HepG2 (cell line): ENCODE measurements around the gene LILRB3. TPM values are rescaled to one million over a fixed set of nuclear protein-coding genes. Genes with fewer than 3 reads are reported as not detected.
A peak's percentile ranks its signal among the peaks of the same experiment; 100 is the strongest.

Experiments used
- ATF7 ChIP-seq, 2 experiments: fragments of 450-650 bp in 1 of 2; sonication (generic) in 1 of 2; formaldehyde crosslinking in 1 of 2; IDR thresholded peaks; 2 replicates each; pipeline versions ENCODE4 v1.4.0 to v1.6.1; 2016 to 2020; ENCODE audit warnings: antibody characterized with exemption in 1 of 2, mild to moderate bottlenecking in 1 of 2, missing genetic modification reagents in 1 of 2
- CREM ChIP-seq, 2 experiments: sonication (generic) in 1 of 2; formaldehyde crosslinking in 1 of 2; IDR thresholded peaks; 2 replicates each; pipeline versions ENCODE4 v1.4.0 to v1.6.1; 2016 to 2020; ENCODE audit warnings: antibody characterized with exemption in 1 of 2, mild to moderate bottlenecking in 1 of 2, missing genetic modification reagents in 1 of 2
- DZIP1 ChIP-seq: sonication (generic); formaldehyde crosslinking; IDR thresholded peaks from 2 replicates; pipeline ENCODE4 v1.5.0; 2020; ENCODE audit warnings: mild to moderate bottlenecking, missing genetic modification reagents
- FLYWCH1 ChIP-seq: sonication (generic); formaldehyde crosslinking; IDR thresholded peaks from 2 replicates; pipeline ENCODE4 v1.8.1; 2023; ENCODE audit warnings: mild to moderate bottlenecking, missing genetic modification reagents
- FOXC1 ChIP-seq: sonication (generic); formaldehyde crosslinking; IDR thresholded peaks from 2 replicates; pipeline ENCODE4 v1.8.0; 2022; ENCODE audit warnings: mild to moderate bottlenecking, missing genetic modification reagents, borderline replicate concordance
- GATAD2A ChIP-seq: IDR thresholded peaks from 2 replicates; pipeline ENCODE4 v1.6.1; 2016
- HMG20A ChIP-seq: IDR thresholded peaks from 2 replicates; pipeline ENCODE4 v1.6.1; 2016; ENCODE audit warnings: borderline replicate concordance
- MIXL1 ChIP-seq: IDR thresholded peaks from 2 replicates; pipeline ENCODE4 v1.6.1; 2016
- NRL ChIP-seq: sonication (generic); formaldehyde crosslinking; IDR thresholded peaks from 2 replicates; pipeline ENCODE4 v1.5.0; 2020; ENCODE audit warnings: missing genetic modification reagents, mild to moderate bottlenecking, moderate library complexity, borderline replicate concordance
- REL ChIP-seq: sonication (generic); formaldehyde crosslinking; conservative IDR thresholded peaks from 2 replicates; pipeline ENCODE4 v1.8.0; 2022; ENCODE audit warnings: mild to moderate bottlenecking, missing genetic modification reagents, moderate library complexity
- TAF1 ChIP-seq: sonication (generic); formaldehyde crosslinking; IDR thresholded peaks from 2 replicates; pipeline ENCODE4 v1.4.0; 2020; ENCODE audit warnings: missing genetic modification reagents
- TEAD3 ChIP-seq: optimal IDR thresholded peaks from 2 replicates; pipeline ENCODE3; 2016; ENCODE audit warnings: borderline replicate concordance
- U2AF2 ChIP-seq: fragments of 200-400 bp; formaldehyde crosslinking; IDR thresholded peaks from 2 replicates; pipeline ENCODE4 v1.6.1; 2017; ENCODE audit warnings: low read depth, mild to moderate bottlenecking, low read length
- ZBTB21 ChIP-seq: sonication (generic); formaldehyde crosslinking; IDR thresholded peaks from 2 replicates; pipeline ENCODE4 v1.4.0; 2020; ENCODE audit warnings: missing genetic modification reagents
- ZBTB7A ChIP-seq: sonication (generic); formaldehyde crosslinking; IDR thresholded peaks from 2 replicates; pipeline ENCODE4 v1.8.0; 2022; ENCODE audit warnings: mild to moderate bottlenecking, missing genetic modification reagents
- ZFP36 ChIP-seq: fragments of 150-350 bp; IDR thresholded peaks from 2 replicates; pipeline ENCODE4 v1.6.1; 2018; ENCODE audit warnings: borderline replicate concordance, low read length, low read depth; ENCODE audit not compliant: partially characterized antibody
- ZNF292 ChIP-seq: sonication (generic); formaldehyde crosslinking; IDR thresholded peaks from 2 replicates; pipeline ENCODE4 v1.8.1; 2022; ENCODE audit warnings: mild to moderate bottlenecking, low read depth, missing genetic modification reagents, borderline replicate concordance
- ZNF563 ChIP-seq: sonication (generic); formaldehyde crosslinking; IDR thresholded peaks from 2 replicates; pipeline ENCODE4 v1.8.0; 2022; ENCODE audit warnings: mild to moderate bottlenecking, moderate library complexity, missing genetic modification reagents
- ZNF737 ChIP-seq: sonication (generic); formaldehyde crosslinking; IDR thresholded peaks from 2 replicates; pipeline ENCODE4 v1.5.0; 2020; ENCODE audit warnings: missing genetic modification reagents, mild to moderate bottlenecking, borderline replicate concordance
- ZNF775 ChIP-seq: sonication (generic); formaldehyde crosslinking; IDR thresholded peaks from 2 replicates; pipeline ENCODE4 v1.4.0; 2020; ENCODE audit warnings: missing genetic modification reagents, mild to moderate bottlenecking, moderate library complexity, borderline replicate concordance
- ZSCAN22 ChIP-seq: sonication (generic); formaldehyde crosslinking; IDR thresholded peaks from 2 replicates; pipeline ENCODE4 v1.4.0; 2020; ENCODE audit warnings: mild to moderate bottlenecking, missing genetic modification reagents
- ZZZ3 ChIP-seq: sonication (generic); formaldehyde crosslinking; IDR thresholded peaks from 2 replicates; pipeline ENCODE4 v1.4.0; 2020; ENCODE audit warnings: missing genetic modification reagents, mild to moderate bottlenecking, borderline replicate concordance
- polyA plus RNA-seq, 8 experiments: library from polyadenylated mRNA; depleted of rRNA in 3 of 8; stranded (reverse) in 7 of 8; unstranded in 1 of 8; fragments of >200 nt; fragmentation: Illumina TruSeq in 4 of 8; extraction: Trizol in 4 of 8; gene quantifications; 2 replicates each; pipeline versions ENCODE4 v1.2.1 to v1.2.3, GENCODE V29; 2011 to 2016; ENCODE audit warnings: low read depth in 4 of 8, missing spikeins in 1 of 8, mixed read lengths in 1 of 8; ENCODE audit not compliant: insufficient read depth in 1 of 8
- total RNA-seq, 5 experiments: library from RNA; depleted of rRNA; stranded (reverse); fragments of >200 nt; fragmentation: Illumina TruSeq; extraction: Trizol; gene quantifications; 2 replicates each; pipeline ENCODE4 v1.2.3, GENCODE V29; 2016; ENCODE audit warnings: low read depth in 1 of 5
- TF ChIP-seq, protein P1 (sequence below): IDR thresholded peaks from 2 replicates; pipeline ENCODE4 v1.6.1; 2018; ENCODE audit warnings: missing genetic modification reagents, mild to moderate bottlenecking, missing compliant biosample characterization
- TF ChIP-seq, protein P2 (sequence below): sonication (generic); formaldehyde crosslinking; conservative IDR thresholded peaks from 2 replicates; pipeline ENCODE4 v1.8.0; 2022; ENCODE audit warnings: low read depth, missing genetic modification reagents
- TF ChIP-seq, protein P3 (sequence below): IDR thresholded peaks from 2 replicates; pipeline ENCODE4 v1.6.1; 2012; ENCODE audit warnings: inconsistent platforms

Gene LILRB3
- total and polyA plus RNA-seq, 2 of the 13 experiments (the other 11 are each of a cell fraction or from before 2014, with no cell fraction given) = 0.22 TPM; not detected in 1

- TF ChIP-seq, protein P1, sequence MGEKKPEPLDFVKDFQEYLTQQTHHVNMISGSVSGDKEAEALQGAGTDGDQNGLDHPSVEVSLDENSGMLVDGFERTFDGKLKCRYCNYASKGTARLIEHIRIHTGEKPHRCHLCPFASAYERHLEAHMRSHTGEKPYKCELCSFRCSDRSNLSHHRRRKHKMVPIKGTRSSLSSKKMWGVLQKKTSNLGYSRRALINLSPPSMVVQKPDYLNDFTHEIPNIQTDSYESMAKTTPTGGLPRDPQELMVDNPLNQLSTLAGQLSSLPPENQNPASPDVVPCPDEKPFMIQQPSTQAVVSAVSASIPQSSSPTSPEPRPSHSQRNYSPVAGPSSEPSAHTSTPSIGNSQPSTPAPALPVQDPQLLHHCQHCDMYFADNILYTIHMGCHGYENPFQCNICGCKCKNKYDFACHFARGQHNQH (CRISPR knock-in tag) = no peak
- TF ChIP-seq ZNF563 = no peak
- no peak for TF ChIP-seq GATAD2A (CRISPR knock-in tag)
- TF ChIP-seq ZNF737 = no peak
- TF ChIP-seq ZFP36 = no peak
- TF ChIP-seq REL = peak; percentile 66; the same call in 1 of the 2 replicates
- no peak for TF ChIP-seq ZZZ3
- TF ChIP-seq, protein P2, sequence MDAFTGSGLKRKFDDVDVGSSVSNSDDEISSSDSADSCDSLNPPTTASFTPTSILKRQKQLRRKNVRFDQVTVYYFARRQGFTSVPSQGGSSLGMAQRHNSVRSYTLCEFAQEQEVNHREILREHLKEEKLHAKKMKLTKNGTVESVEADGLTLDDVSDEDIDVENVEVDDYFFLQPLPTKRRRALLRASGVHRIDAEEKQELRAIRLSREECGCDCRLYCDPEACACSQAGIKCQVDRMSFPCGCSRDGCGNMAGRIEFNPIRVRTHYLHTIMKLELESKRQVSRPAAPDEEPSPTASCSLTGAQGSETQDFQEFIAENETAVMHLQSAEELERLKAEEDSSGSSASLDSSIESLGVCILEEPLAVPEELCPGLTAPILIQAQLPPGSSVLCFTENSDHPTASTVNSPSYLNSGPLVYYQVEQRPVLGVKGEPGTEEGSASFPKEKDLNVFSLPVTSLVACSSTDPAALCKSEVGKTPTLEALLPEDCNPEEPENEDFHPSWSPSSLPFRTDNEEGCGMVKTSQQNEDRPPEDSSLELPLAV (CRISPR knock-in tag) = no peak
- TF ChIP-seq, protein P3, sequence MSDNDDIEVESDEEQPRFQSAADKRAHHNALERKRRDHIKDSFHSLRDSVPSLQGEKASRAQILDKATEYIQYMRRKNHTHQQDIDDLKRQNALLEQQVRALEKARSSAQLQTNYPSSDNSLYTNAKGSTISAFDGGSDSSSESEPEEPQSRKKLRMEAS = no peak; the same call in 1 of the 2 replicates
- TF ChIP-seq U2AF2 = no peak
- no peak for TF ChIP-seq ZBTB7A (CRISPR knock-in tag)
- 0 out of 2 replicates have a peak, but pooled peaks have one; percentile 24 for TF ChIP-seq ZSCAN22 (CRISPR knock-in tag)
- TF ChIP-seq ZBTB21 = no peak
- no peak for TF ChIP-seq DZIP1 (CRISPR knock-in tag)
- TF ChIP-seq ATF7 (IDR thresholded peaks at IDR 0.05) = no peak
- TF ChIP-seq ATF7 (CRISPR knock-in tag; IDR thresholded peaks at IDR 0.05) = no peak
- peak; percentile 5; the same call in 1 of the 2 replicates for TF ChIP-seq NRL
- no peak for TF ChIP-seq MIXL1 (CRISPR knock-in tag)
- TF ChIP-seq ZNF775 (CRISPR knock-in tag) = no peak
- peak; percentile 10 for TF ChIP-seq TEAD3 (CRISPR knock-in tag)
- TF ChIP-seq FLYWCH1 (CRISPR knock-in tag) = no peak
- no peak for TF ChIP-seq TAF1 (CRISPR knock-in tag)
- TF ChIP-seq CREM (IDR thresholded peaks at IDR 0.05) = no peak
- TF ChIP-seq CREM (CRISPR knock-in tag; IDR thresholded peaks at IDR 0.05) = no peak
- no peak for TF ChIP-seq HMG20A (CRISPR knock-in tag)
- no peak for TF ChIP-seq FOXC1
- no peak for TF ChIP-seq ZNF292 (CRISPR knock-in tag)
Measured at GRCh38 chr19:54201172-54201701, 21.6 kb downstream of the LILRB3 start (continued).
